Stimulated activated CD4-positive, alpha-beta T cell treated with anti-CD3 and anti-CD28 coated beads, Interleukin-15, amount 100 ng/mL, for 48 hours (primary cell): ENCODE data around the gene RAD18.

Experiments
- DNase-seq, 2 donors: peaks; one replicate each; pipeline ENCODE4 v3.0.0-alpha.2; 2020; ENCODE audit warnings: low read depth in 2 of 2

The RAD18 gene

GRCh38 chr3:8835385-8835784 is 127.9 kb downstream of the RAD18 start:
- DNase-seq, result no peak

DNA sequence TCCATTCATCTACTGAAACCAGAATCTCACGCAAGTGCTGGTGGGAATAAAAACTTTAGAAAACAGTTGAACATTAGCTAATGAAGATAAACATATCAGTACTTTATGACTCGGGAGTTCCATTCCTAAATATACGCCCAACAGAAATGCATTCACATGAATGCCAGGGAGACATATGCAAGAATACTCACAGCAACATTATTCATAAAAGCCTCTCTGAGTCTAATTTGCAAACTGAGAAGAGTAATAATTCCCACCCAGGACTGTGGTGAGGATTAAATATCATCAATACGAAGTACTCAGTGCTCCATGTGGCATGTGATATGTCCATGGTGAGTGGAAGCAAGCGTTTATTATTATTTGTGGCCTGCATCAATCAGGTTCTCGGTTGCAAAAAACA is 128.3 kb downstream of the RAD18 start:
- DNase-seq, result no peak

- no peak for DNase-seq
These were observed 135.6 kb downstream of the RAD18 start for GRCh38 chr3:8827641-8828040.
